Neuronal stem cell (in vitro differentiated cells): ENCODE measurements around the gene TUNAR.

ENCODE experiments used
- DNase-seq: peaks from one replicate; pipeline ENCODE4 v3.0.0-alpha.2; 2013; ENCODE audit warnings: low spot score
- H2AFZ ChIP-seq: one replicate; pipeline ENCODE4 v1.6.1; 2013; ENCODE audit warnings: mild to moderate bottlenecking, low read length, inconsistent platforms
- H2AK5ac ChIP-seq: 2 replicates; pipeline ENCODE4 v1.6.1; 2013; ENCODE audit warnings: low read depth, mild to moderate bottlenecking, inconsistent platforms, low read length, moderate library complexity, mixed read lengths
- H2BK120ac ChIP-seq: 2 replicates; pipeline ENCODE4 v1.6.1; 2013; ENCODE audit warnings: low read depth, mild to moderate bottlenecking, inconsistent platforms, low read length, moderate library complexity, mixed read lengths
- H2BK12ac ChIP-seq: one replicate; pipeline ENCODE4 v1.6.1; 2013; ENCODE audit warnings: low read length, inconsistent platforms
- H2BK15ac ChIP-seq: 2 replicates; pipeline ENCODE4 v1.6.1; 2013; ENCODE audit warnings: mild to moderate bottlenecking, low read length, inconsistent platforms, mixed read lengths
- H2BK5ac ChIP-seq: one replicate; pipeline ENCODE4 v1.6.1; 2013; ENCODE audit warnings: inconsistent platforms, mild to moderate bottlenecking, low read length, moderate library complexity
- H3K14ac ChIP-seq: one replicate; pipeline ENCODE4 v1.6.1; 2013; ENCODE audit warnings: low read length, inconsistent platforms
- H3K18ac ChIP-seq: 2 replicates; pipeline ENCODE4 v1.6.1; 2013; ENCODE audit warnings: low read length, inconsistent platforms
- H3K23ac ChIP-seq: 2 replicates; pipeline ENCODE4 v1.6.1; 2013; ENCODE audit warnings: low read depth, mild to moderate bottlenecking, mixed read lengths, low read length, inconsistent platforms; ENCODE audit not compliant: poor library complexity
- H3K27ac ChIP-seq: replicated peaks from 3 replicates; pipeline ENCODE4 v1.5.1; 2013; ENCODE audit warnings: low read length, inconsistent platforms
- H3K27me3 ChIP-seq, 3 experiments: 2 replicates each; pipeline ENCODE4 v1.6.1; 2013; ENCODE audit warnings: low read length in 3 of 3, mild to moderate bottlenecking in 2 of 3, inconsistent platforms in 1 of 3, low read depth in 1 of 3, mixed read lengths in 1 of 3, moderate library complexity in 1 of 3; ENCODE audit not compliant: control insufficient read depth in 3 of 3, insufficient read depth in 3 of 3
- H3K36me3 ChIP-seq, 2 donors: replicated peaks in 1 of 2; 2 replicates each; pipeline ENCODE4 v1.6.1; 2013; ENCODE audit warnings: low read length in 2 of 2; ENCODE audit not compliant: control insufficient read depth in 2 of 2, insufficient read depth in 2 of 2
- H3K4ac ChIP-seq: 2 replicates; pipeline ENCODE4 v1.6.1; 2013; ENCODE audit warnings: inconsistent platforms, mild to moderate bottlenecking, low read length, moderate library complexity
- H3K4me1 ChIP-seq, 2 donors: 1 replicate in 1 of 2; 2 replicates in 1 of 2; pipeline ENCODE4 v1.6.1; 2013; ENCODE audit warnings: low read length in 2 of 2, low read depth in 1 of 2; ENCODE audit not compliant: control insufficient read depth in 2 of 2, insufficient read depth in 1 of 2
- H3K4me2 ChIP-seq: one replicate; pipeline ENCODE4 v1.6.1; 2013; ENCODE audit warnings: mild to moderate bottlenecking, low read length, inconsistent platforms; ENCODE audit not compliant: insufficient read depth, poor library complexity, severe bottlenecking
- H3K4me3 ChIP-seq, 2 donors: 2 replicates each; pipeline ENCODE4 v1.5.1; 2013; ENCODE audit warnings: low read length in 2 of 2, mild to moderate bottlenecking in 2 of 2, inconsistent platforms in 1 of 2, moderate library complexity in 1 of 2
- H3K79me1 ChIP-seq: one replicate; pipeline ENCODE4 v1.6.1; 2013; ENCODE audit warnings: low read depth, mild to moderate bottlenecking, inconsistent platforms, low read length, moderate library complexity
- H3K9ac ChIP-seq: one replicate; pipeline ENCODE4 v1.6.1; 2013; ENCODE audit warnings: mild to moderate bottlenecking, low read depth, low read length, inconsistent platforms; ENCODE audit not compliant: poor library complexity
- H3K9me3 ChIP-seq, 2 donors: replicated peaks in 1 of 2; 2 replicates each; pipeline versions ENCODE3 to v1.6.1; 2013; ENCODE audit warnings: low read length in 2 of 2, mild to moderate bottlenecking in 2 of 2, inconsistent platforms in 1 of 2, low read depth in 1 of 2, mixed read lengths in 1 of 2, moderate library complexity in 1 of 2; ENCODE audit not compliant: control insufficient read depth in 2 of 2, insufficient read depth in 1 of 2
- H4K8ac ChIP-seq: one replicate; pipeline ENCODE4 v1.6.1; 2013; ENCODE audit warnings: low read depth, mild to moderate bottlenecking, inconsistent platforms, low read length, moderate library complexity
- H4K91ac ChIP-seq: one replicate; pipeline ENCODE4 v1.6.1; 2013; ENCODE audit warnings: low read length, low read depth, mild to moderate bottlenecking, inconsistent platforms; ENCODE audit not compliant: poor library complexity
- WGBS, 2 donors: extraction: QIAGEN DNeasy Blood & Tissue Kit; methylation state at CpG; one replicate each; pipeline ENCODE4 v1.1.7; 2013; ENCODE audit warnings: missing lambda C conversion rate in 2 of 2, mixed read lengths in 1 of 2; ENCODE audit not compliant: insufficient read length in 2 of 2, insufficient replicate concordance in 1 of 2; ENCODE audit errors: extremely low coverage in 2 of 2; 5-methylcytosine and 5-hydroxymethylcytosine counted together

Gene TUNAR

DNA sequence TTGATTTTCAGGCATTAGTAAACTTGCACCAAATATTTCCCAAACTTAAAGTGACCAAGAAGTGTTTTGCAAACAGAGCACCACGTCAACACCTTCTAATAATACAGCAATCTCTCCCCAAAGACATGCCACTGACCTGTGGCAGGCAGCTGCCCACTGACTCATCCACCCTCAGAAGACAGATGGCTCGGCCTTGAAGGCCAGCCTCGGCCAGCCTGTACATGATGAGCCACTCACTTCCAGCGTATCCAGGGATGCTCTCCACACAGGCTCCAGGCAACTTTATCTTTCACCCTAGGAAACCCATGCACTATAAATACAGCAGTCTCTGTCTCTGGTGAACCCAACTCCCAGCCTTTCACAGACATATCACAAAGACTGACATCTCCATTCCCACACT is 62.7 kb downstream of the TUNAR start:
- H2BK5ac ChIP-seq, result no peak overlapping the region
- no peaks in the 10 kb centered on the region for H3K79me1 ChIP-seq
- no peak overlapping the region for H4K91ac ChIP-seq
- H2AK5ac ChIP-seq, result no peak overlapping the region
- no peak overlapping the region for H4K8ac ChIP-seq
- H2AFZ ChIP-seq, result no peak overlapping the region
- DNase-seq, result no peak
- no peak overlapping the region for H3K14ac ChIP-seq
- no peak overlapping the region for H3K27ac ChIP-seq
- no peaks in the 10 kb centered on the region for H3K27me3 ChIP-seq
- H3K4ac ChIP-seq, result no peak overlapping the region
- no peak overlapping the region for H2BK15ac ChIP-seq
- H3K18ac ChIP-seq, result no peak overlapping the region
- H2BK120ac ChIP-seq, result no peak overlapping the region
- H3K9me3 ChIP-seq, result peaks cover 5 to 14% of the 10 kb centered on the region in 2 donors
- WGBS, 2 donors, result no CpG with 5 or more reads among the region's 4 CpGs
- no peak overlapping the region for H3K4me3 ChIP-seq
- H3K9ac ChIP-seq, result no peak overlapping the region
- peaks cover 9 to 15% of the 10 kb centered on the region in 2 donors for H3K4me1 ChIP-seq
- H3K4me2 ChIP-seq, result no peak overlapping the region
- H3K36me3 ChIP-seq, result no peaks in the 10 kb centered on the region
- H3K23ac ChIP-seq, result no peak overlapping the region
- no peak overlapping the region for H2BK12ac ChIP-seq

DNA sequence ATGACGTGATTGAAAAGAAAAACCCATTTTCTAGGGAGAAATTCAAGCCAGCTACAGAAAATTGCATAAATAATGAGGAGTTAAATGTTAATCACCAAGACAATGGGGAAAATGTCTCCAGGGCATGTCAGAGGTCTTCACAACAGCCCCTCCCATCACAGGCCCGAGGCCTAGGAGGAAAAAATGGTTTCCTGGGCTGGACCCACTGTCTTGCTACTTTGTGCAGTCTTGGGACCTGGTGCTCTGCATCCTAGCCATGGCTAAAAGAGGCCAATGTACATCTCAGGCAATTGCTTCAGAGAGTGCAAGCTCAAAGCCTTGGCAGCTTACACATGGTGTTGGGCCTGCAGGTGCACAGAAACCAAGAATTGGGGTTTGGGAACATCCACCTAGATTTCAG is 65.3 kb downstream of the TUNAR start:
- Histone ChIP-seq H2BK5ac (no peak overlapping the region), H2BK15ac (no peak overlapping the region), H3K27me3 (no peaks in the 10 kb centered on the region), H2AK5ac (no peak overlapping the region), H3K9me3 (peaks cover 7 to 17% of the 10 kb centered on the region in 2 donors), H3K9ac (no peak overlapping the region), H2BK12ac (no peak overlapping the region), H3K14ac (no peak overlapping the region), H3K36me3 (no peaks in the 10 kb centered on the region), H4K91ac (no peak overlapping the region), H3K18ac (no peak overlapping the region), H3K27ac (no peak overlapping the region), H3K79me1 (no peaks in the 10 kb centered on the region), H3K4me1 (peaks cover 16 to 27% of the 10 kb centered on the region in 2 donors), H2BK120ac (no peak overlapping the region), H3K4me3 (no peak overlapping the region), H3K4me2 (no peak overlapping the region), H3K4ac (no peak overlapping the region), H3K23ac (no peak overlapping the region), H2AFZ (no peak overlapping the region), H4K8ac (no peak overlapping the region)
- no CpG with 5 or more reads among the region's 2 CpGs for WGBS, 2 donors
- no peak for DNase-seq

DNA sequence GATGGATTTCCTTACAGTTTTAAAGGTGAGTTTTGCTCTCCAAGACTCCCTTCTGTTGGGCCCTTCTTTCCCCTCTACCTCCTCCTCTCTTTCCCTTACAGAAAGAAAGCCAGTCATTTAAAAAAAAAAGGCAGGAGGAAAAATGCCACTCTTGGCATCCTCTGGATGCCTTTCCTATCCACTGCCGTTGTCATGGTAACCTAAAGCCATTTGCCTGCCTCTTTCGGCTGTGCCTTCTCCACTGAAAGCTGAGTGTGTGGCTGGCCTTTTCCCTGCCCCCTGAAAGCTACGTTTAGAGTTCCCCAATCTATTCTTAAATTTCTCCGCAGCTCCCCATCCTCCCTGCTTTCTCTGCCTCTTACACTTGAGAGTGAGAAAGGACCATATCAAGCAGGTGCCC is 67.1 kb downstream of the TUNAR start:
- no CpG with 5 or more reads among the region's 4 CpGs for WGBS, 2 donors

DNA sequence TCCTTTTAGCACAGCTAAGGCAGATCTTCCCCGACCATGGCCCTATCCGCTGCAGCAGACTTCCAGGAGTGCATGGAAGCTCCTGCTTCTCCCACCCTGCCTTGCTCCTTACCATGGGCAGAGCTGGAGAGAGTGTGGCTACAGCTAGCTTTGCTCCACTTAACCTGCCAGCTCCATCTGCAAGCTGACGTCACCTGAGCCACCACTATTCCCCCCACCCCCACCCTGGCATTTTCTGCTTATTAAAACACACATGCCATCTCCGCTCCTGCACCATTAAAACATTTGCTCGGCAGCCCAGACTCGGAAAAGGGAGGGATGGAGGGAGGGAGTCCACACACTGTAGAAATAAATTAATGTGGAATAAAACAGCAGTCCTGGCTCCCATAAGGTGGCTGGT is 67.8 kb downstream of the TUNAR start:
- H3K4me2 ChIP-seq, result no peak overlapping the region
- H2AFZ ChIP-seq, result no peak overlapping the region
- no peak overlapping the region for H2BK120ac ChIP-seq
- no peak overlapping the region for H3K27ac ChIP-seq
- H2BK15ac ChIP-seq, result peak overlapping the region; percentile 22
- H2BK5ac ChIP-seq, result no peak overlapping the region
- no peak overlapping the region for H4K91ac ChIP-seq
- H3K4ac ChIP-seq, result no peak overlapping the region
- WGBS, 2 donors, result no CpG with 5 or more reads among the region's 6 CpGs
- no peaks in the 10 kb centered on the region for H3K36me3 ChIP-seq
- H3K23ac ChIP-seq, result no peak overlapping the region
- H3K79me1 ChIP-seq, result no peaks in the 10 kb centered on the region
- H2BK12ac ChIP-seq, result no peak overlapping the region
- H3K27me3 ChIP-seq, result no peaks in the 10 kb centered on the region
- no peak for DNase-seq
- H3K9ac ChIP-seq, result no peak overlapping the region
- H4K8ac ChIP-seq, result no peak overlapping the region
- no peak overlapping the region for H2AK5ac ChIP-seq
- H3K4me1 ChIP-seq, result peaks cover 18 to 45% of the 10 kb centered on the region in 2 donors
- no peak overlapping the region for H3K14ac ChIP-seq
- H3K9me3 ChIP-seq, result peaks cover 7 to 17% of the 10 kb centered on the region in 2 donors
- H3K4me3 ChIP-seq, result no peak overlapping the region
- peak overlapping the region; percentile 44 for H3K18ac ChIP-seq

More for the DNA sequence above, 67.1 kb downstream of the TUNAR start:
- Histone ChIP-seq H3K27me3 (no peaks in the 10 kb centered on the region), H3K4me1 (peaks cover 18 to 41% of the 10 kb centered on the region in 2 donors), H2BK120ac (no peak overlapping the region), H2AFZ (no peak overlapping the region), H3K23ac (no peak overlapping the region), H3K4ac (no peak overlapping the region), H2BK15ac (no peak overlapping the region), H4K91ac (no peak overlapping the region), H2BK12ac (no peak overlapping the region), H3K4me3 (no peak overlapping the region), H4K8ac (no peak overlapping the region), H3K4me2 (peak overlapping the region; percentile 22), H3K79me1 (no peaks in the 10 kb centered on the region), H3K14ac (no peak overlapping the region), H3K9ac (no peak overlapping the region), H3K18ac (no peak overlapping the region), H2AK5ac (no peak overlapping the region), H2BK5ac (no peak overlapping the region), H3K27ac (no peak overlapping the region), H3K9me3 (peaks cover 7 to 17% of the 10 kb centered on the region in 2 donors), H3K36me3 (no peaks in the 10 kb centered on the region)
- DNase-seq, result peak; percentile 70
